ENCODE data around the gene WASF2. TPM values are rescaled to one million over a fixed set of nuclear protein-coding genes. Genes with fewer than 3 reads are reported as not detected.

The WASF2 gene
- total and polyA plus RNA-seq, 2 of the 8 experiments (the other 6 are each of a cell fraction or from before 2014, with no cell fraction given), result 32.1 to 86.6 TPM

DNA sequence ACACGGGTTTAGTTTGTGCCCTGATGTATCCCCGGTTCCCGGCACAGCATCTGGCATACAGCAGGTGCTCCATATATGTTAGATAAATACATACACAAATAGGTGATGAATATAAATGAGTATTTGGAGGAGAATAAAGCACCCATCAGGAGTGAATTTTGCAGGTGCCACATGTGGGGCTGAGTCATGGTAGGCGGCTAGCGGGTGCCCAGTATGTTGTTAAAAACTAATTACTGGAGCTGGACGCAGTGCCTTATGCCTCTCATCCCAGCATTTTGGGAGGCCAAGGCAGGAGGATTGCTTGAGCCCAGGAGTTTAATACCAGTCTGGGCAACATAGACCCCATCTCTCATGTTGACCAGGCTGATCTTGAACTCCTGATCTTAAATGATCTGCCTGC lies 16.7 kb upstream of the WASF2 start:
- H3K56ac ChIP-seq (replicated peaks; ENCODE audit: insufficient read length, low read depth, low read length), result no peak overlapping the region
- H3K27ac ChIP-seq (ENCODE audit: low read depth, low read length), result no peak overlapping the region
- H2BK5ac ChIP-seq (ENCODE audit: low read depth, low read length), result no peak overlapping the region
- no peak overlapping the region for H3K4me2 ChIP-seq (ENCODE audit: insufficient read depth in 1 of 2, low read depth in 2 of 2, low read length in 2 of 2)
- H3K9me3 ChIP-seq (ENCODE audit: insufficient read depth in 2 of 2, low read depth in 1 of 2, low read length in 1 of 2), result no peaks in the 10 kb centered on the region
- CTCF ChIA-PET (ENCODE audit: partially characterized antibody), result interaction anchor here (0.6 to 7.1 kb wide), 15 partner anchors 10 to 103 kb away, joined by 3 to 48 read pairs (median 4); no protein-coding TSS in a partner anchor
- H2AFZ ChIP-seq (ENCODE audit: low read length), result no peak overlapping the region
- H4K8ac ChIP-seq (ENCODE audit: extremely low read depth, insufficient read depth, low read length), result no peak overlapping the region; the same call in 1 of the 2 replicates
- no peak overlapping the region for H3K23ac ChIP-seq (ENCODE audit: insufficient read length)
- no peak for DNase-seq (ENCODE audit: low read depth in 1 of 2, low spot score in 2 of 2)
- H4K91ac ChIP-seq (replicated peaks; ENCODE audit: insufficient read length, low read length), result no peak overlapping the region
- no peaks in the 10 kb centered on the region for H3K27me3 ChIP-seq (replicated peaks in 1 of 4; ENCODE audit: control insufficient read depth in 3 of 4, extremely low read depth in 1 of 4, insufficient read depth in 3 of 4, low read length in 3 of 4)
- no peak overlapping the region for H2BK12ac ChIP-seq (ENCODE audit: low read depth, low read length)
- no peak for FAIRE-seq
- no peak for TF ChIP-seq GTF2F1 (IDR thresholded peaks at IDR 0.05; ENCODE audit: borderline replicate concordance, low read depth, low read length)
- no peak for TF ChIP-seq HDAC6 (IDR thresholded peaks at IDR 0.05; ENCODE audit: low read depth, low read length)
- TF ChIP-seq BCL11A (IDR thresholded peaks at IDR 0.05; ENCODE audit: low read depth in 2 of 2, low read length in 2 of 2), result no peak
- TF ChIP-seq TAF1 (IDR thresholded peaks at IDR 0.05; ENCODE audit: low read depth, low read length), result no peak
- no peak for TF ChIP-seq JUN (IDR thresholded peaks at IDR 0.05; ENCODE audit: low read depth, low read length)
- no peak for TF ChIP-seq CBX5 (IDR thresholded peaks at IDR 0.05; ENCODE audit: low read depth, low read length)
- TF ChIP-seq JUND (IDR thresholded peaks at IDR 0.05; ENCODE audit: low read length), result no peak
- TF ChIP-seq SIX5 (IDR thresholded peaks at IDR 0.05; ENCODE audit: low read depth, low read length), result no peak
- no peak overlapping the region for H3K9ac ChIP-seq (replicated peaks in 1 of 4; ENCODE audit: extremely low read depth in 1 of 4, low read depth in 3 of 4, low read length in 3 of 4)
- H3K79me1 ChIP-seq (ENCODE audit: low read depth, low read length), result no peaks in the 10 kb centered on the region
- H3K36me3 ChIP-seq (ENCODE audit: control insufficient read depth in 2 of 4, insufficient read depth in 4 of 4, low read length in 3 of 4), result no peaks in the 10 kb centered on the region
- H2AK5ac ChIP-seq (ENCODE audit: low read depth, low read length), result no peak overlapping the region
- 96% methylated on average over 6 of the region's 6 CpGs; no CpG with 5 or more reads in 1 of the 2 experiments for WGBS, 2 experiments (ENCODE audit: extremely low coverage in 1 of 2, insufficient coverage in 1 of 2, insufficient read length in 1 of 2, insufficient replicate concordance in 2 of 2, low coverage in 1 of 2, low lambda C conversion rate in 2 of 2, missing lambda C conversion rate in 1 of 2)
- no peak overlapping the region for H3K14ac ChIP-seq (ENCODE audit: insufficient read length)
- no peaks in the 10 kb centered on the region for H3K79me2 ChIP-seq (ENCODE audit: control insufficient read depth in 1 of 2, insufficient read depth in 2 of 2, low read length in 2 of 2)
- H4K20me1 ChIP-seq (replicated peaks in 1 of 2; ENCODE audit: control insufficient read depth in 1 of 2, insufficient read depth in 2 of 2, low read length in 2 of 2), result no peaks in the 10 kb centered on the region
- no peak overlapping the region for H2BK120ac ChIP-seq (replicated peaks; ENCODE audit: low read depth, low read length)
- POLR2A ChIA-PET (ENCODE audit: partially characterized antibody), result interaction anchor here (1.4 to 2.2 kb wide), 2 partner anchors 21 to 52 kb away, joined by 3 to 10 read pairs; no protein-coding TSS in a partner anchor
- no peaks in the 10 kb centered on the region for H3K23me2 ChIP-seq (ENCODE audit: low read depth, low read length)
- no peak overlapping the region for H2BK20ac ChIP-seq (ENCODE audit: low read length)
- H3K18ac ChIP-seq (ENCODE audit: extremely low read depth, low read length), result no peak overlapping the region
- H3K4ac ChIP-seq (replicated peaks; ENCODE audit: insufficient read length, low read depth, low read length), result no peak overlapping the region
- H4K5ac ChIP-seq (ENCODE audit: insufficient read length, low read depth, low read length), result no peak overlapping the region
- H3K4me3 ChIP-seq (ENCODE audit: extremely low read depth in 1 of 4, insufficient read depth in 2 of 4, low read depth in 3 of 4, low read length in 4 of 4), result no peak overlapping the region
- no peak overlapping the region for H2BK15ac ChIP-seq (ENCODE audit: low read length)
- H3K4me1 ChIP-seq (replicated peaks in 1 of 4; ENCODE audit: control insufficient read depth in 3 of 4, insufficient read depth in 4 of 4, low read length in 3 of 4), result peaks cover 0 to 14% (median 6%) of the 10 kb centered on the region in 4 experiments; a peak in 5 of 7 replicates

Data from H1 (cell line).